ENCODE data around the gene TIPRL. TPM values are rescaled to one million over a fixed set of nuclear protein-coding genes. Genes with fewer than 3 reads are reported as not detected.

The TIPRL gene
- total and polyA plus RNA-seq, 2 of the 8 experiments (the other 6 are each of a cell fraction or from before 2014, with no cell fraction given) = 8.1 to 27.4 TPM

- TF ChIP-seq CHD7 (IDR thresholded peaks at IDR 0.05; ENCODE audit: insufficient replicate concordance, low read length) (no peak), SIN3A (conservative IDR thresholded peaks at IDR 0.05 in 1 of 2, IDR thresholded peaks at IDR 0.05 in 1 of 2; ENCODE audit: low read depth in 1 of 2, low read length in 2 of 2) (no peak), POLR2AphosphoS5 (IDR thresholded peaks at IDR 0.05; ENCODE audit: low read depth, low read length) (no peak), RNF2 (IDR thresholded peaks at IDR 0.05; ENCODE audit: borderline replicate concordance, low read depth, low read length, missing control alignments, poor library complexity, severe bottlenecking) (no peak)
Measured at GRCh38 chr1:168199056-168199455, 20.3 kb downstream of the TIPRL start (continued).
